Testis (tissue), 3 donors: ENCODE measurements around the gene TOP1. TPM values are rescaled to one million over a fixed set of nuclear protein-coding genes. Genes with fewer than 3 reads are reported as not detected.
A peak's percentile ranks its signal among the peaks of the same experiment; 100 is the strongest.

ENCODE experiments used
- DNase-seq: peaks from one replicate; pipeline ENCODE4 v3.0.0-alpha.2; 2019
- H3K27ac ChIP-seq, 2 donors: fragments of 200-600 bp; sonication (generic); one replicate each; pipeline ENCODE4 v1.5.1; 2019
- H3K27me3 ChIP-seq: fragments of 200-600 bp; sonication (generic); one replicate; pipeline ENCODE4 v1.5.1; 2019
- H3K36me3 ChIP-seq: fragments of 200-600 bp; sonication (generic); one replicate; pipeline ENCODE4 v1.5.1; 2017; ENCODE audit warnings: low read depth; ENCODE audit errors: missing control alignments
- H3K4me1 ChIP-seq: fragments of 200-600 bp; sonication (generic); one replicate; pipeline ENCODE4 v1.5.1; 2019
- H3K4me3 ChIP-seq, 2 donors: fragments of 200-600 bp; sonication (generic); one replicate each; pipeline ENCODE4 v1.5.1; 2017 to 2019
- H3K9me3 ChIP-seq: fragments of 200-600 bp; sonication (generic); one replicate; pipeline ENCODE4 v1.5.1; 2017
- POLR2A ChIP-seq: fragments of 450-650 bp; IDR thresholded peaks from one replicate; pipeline ENCODE4 v1.6.1; 2017; ENCODE audit warnings: antibody characterized with exemption, mild to moderate bottlenecking, moderate library complexity
- WGBS, 2 donors: methylation state at CpG; one replicate each; pipeline ENCODE4 v1.1.5; 2018; 5-methylcytosine and 5-hydroxymethylcytosine counted together
- intact Hi-C: fragments of 100-400 bp; cut with DNase I; formaldehyde crosslinking; loops from one replicate; pipeline ENCODE4 v1.15.1; 2023; ENCODE audit warnings: low total_unique reads
- polyA plus RNA-seq: library from polyadenylated mRNA; stranded (reverse); fragments of 350-450 nt; fragmentation: Illumina TruSeq; extraction: RNeasy Lipid Tissue Mini Kit (QIAGEN cat#74804); gene quantifications from one replicate; pipeline ENCODE4 v1.2.3, GENCODE V29; 2014; ENCODE audit warnings: low read depth, low replicate concordance; ENCODE audit not compliant: insufficient read depth
- total RNA-seq, 2 donors: library from RNA; depleted of rRNA; stranded (reverse); fragments of >200 nt; gene quantifications; one replicate each; pipeline ENCODE4 v1.2.3, GENCODE V29; 2016
- TF ChIP-seq, protein P1 (sequence below), 3 experiments: fragments of 450-650 bp in 2 of 3; fragments of 200-600 bp in 1 of 3; sonication (generic) in 1 of 3; IDR thresholded peaks; one replicate each; pipeline ENCODE4 v1.5.1; 2016 to 2019; ENCODE audit warnings: antibody characterized with exemption in 3 of 3, mild to moderate bottlenecking in 2 of 3, moderate library complexity in 1 of 3

Gene TOP1
- total and polyA plus RNA-seq, 3 donors from 2014 or later: 12.1 to 36.6 (median 33.8) TPM

DNA sequence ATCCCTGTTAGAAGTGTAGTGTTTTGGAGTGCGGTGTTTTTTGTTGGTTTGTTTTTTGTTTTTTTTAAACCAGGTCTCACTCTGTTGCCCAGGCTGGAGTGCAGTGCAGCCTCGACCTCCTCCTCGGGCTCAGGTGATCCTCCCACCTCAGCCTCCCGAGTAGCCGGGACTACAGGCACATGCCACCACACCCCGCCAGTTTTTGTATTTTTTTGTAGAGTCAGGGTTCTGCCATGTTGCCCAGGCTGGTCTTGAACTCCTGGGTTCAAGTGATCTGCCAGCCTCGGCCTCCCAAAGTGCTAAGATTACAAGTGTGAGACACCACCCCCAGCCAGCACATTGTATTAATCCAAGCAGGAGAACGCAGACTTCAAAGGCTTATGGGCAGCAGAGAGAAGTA, 1.3 kb upstream of the TOP1 start:
- no peaks in the 10 kb centered on the region for H3K27me3 ChIP-seq
- no peak overlapping the region for H3K27ac ChIP-seq
- intact Hi-C loops: no loop called here
- H3K9me3 ChIP-seq: no peaks in the 10 kb centered on the region
- no peak for DNase-seq
- H3K4me3 ChIP-seq: no peak overlapping the region
- WGBS, 2 donors: 71 to 72% methylated on average over 7 to 8 of the region's 8 CpGs
- no peaks in the 10 kb centered on the region for H3K36me3 ChIP-seq
- H3K4me1 ChIP-seq: peaks cover 19% of the 10 kb centered on the region
- TF ChIP-seq, protein P1, sequence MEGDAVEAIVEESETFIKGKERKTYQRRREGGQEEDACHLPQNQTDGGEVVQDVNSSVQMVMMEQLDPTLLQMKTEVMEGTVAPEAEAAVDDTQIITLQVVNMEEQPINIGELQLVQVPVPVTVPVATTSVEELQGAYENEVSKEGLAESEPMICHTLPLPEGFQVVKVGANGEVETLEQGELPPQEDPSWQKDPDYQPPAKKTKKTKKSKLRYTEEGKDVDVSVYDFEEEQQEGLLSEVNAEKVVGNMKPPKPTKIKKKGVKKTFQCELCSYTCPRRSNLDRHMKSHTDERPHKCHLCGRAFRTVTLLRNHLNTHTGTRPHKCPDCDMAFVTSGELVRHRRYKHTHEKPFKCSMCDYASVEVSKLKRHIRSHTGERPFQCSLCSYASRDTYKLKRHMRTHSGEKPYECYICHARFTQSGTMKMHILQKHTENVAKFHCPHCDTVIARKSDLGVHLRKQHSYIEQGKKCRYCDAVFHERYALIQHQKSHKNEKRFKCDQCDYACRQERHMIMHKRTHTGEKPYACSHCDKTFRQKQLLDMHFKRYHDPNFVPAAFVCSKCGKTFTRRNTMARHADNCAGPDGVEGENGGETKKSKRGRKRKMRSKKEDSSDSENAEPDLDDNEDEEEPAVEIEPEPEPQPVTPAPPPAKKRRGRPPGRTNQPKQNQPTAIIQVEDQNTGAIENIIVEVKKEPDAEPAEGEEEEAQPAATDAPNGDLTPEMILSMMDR (IDR thresholded peaks at IDR 0.05): no peak
- TF ChIP-seq POLR2A: no peak

DNA sequence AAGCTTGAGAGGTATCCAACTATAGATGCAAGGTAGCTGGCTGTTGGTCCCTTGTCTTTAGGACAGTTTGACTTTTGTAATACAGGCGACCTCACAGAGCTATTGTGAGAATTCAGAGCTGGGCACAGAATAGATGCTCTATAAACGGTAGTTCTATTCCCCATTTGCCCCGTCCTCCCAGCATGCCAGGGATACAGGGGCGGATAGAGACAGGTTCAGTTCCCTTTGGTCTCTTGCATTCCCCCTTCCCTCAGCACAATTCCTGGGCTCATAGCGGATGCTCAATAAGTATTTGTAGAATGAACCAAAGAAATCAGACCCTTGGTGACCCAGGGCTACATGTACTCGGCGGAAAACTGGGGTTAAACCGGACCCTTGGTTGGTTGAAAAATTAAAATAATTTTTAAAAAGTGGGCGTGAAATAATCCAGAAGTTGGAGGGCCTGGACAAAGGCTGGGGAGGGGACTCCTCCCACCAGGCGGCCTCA, 707 bp upstream of the TOP1 start:
- no peak for DNase-seq
- H3K9me3 ChIP-seq: no peaks in the 10 kb centered on the region
- H3K36me3 ChIP-seq: no peaks in the 10 kb centered on the region
- H3K27ac ChIP-seq: peak overlapping the region in 1 of 2 donors; percentile 3
- intact Hi-C loops: no loop called here
- peak overlapping the region; percentile 96 to 100 for H3K4me3 ChIP-seq
- H3K27me3 ChIP-seq: no peaks in the 10 kb centered on the region
- TF ChIP-seq, protein P1 (IDR thresholded peaks at IDR 0.05): no peak
- H3K4me1 ChIP-seq: peaks cover 25% of the 10 kb centered on the region
- 12 to 23% methylated on average over 10 of the region's 10 CpGs for WGBS, 2 donors

DNA sequence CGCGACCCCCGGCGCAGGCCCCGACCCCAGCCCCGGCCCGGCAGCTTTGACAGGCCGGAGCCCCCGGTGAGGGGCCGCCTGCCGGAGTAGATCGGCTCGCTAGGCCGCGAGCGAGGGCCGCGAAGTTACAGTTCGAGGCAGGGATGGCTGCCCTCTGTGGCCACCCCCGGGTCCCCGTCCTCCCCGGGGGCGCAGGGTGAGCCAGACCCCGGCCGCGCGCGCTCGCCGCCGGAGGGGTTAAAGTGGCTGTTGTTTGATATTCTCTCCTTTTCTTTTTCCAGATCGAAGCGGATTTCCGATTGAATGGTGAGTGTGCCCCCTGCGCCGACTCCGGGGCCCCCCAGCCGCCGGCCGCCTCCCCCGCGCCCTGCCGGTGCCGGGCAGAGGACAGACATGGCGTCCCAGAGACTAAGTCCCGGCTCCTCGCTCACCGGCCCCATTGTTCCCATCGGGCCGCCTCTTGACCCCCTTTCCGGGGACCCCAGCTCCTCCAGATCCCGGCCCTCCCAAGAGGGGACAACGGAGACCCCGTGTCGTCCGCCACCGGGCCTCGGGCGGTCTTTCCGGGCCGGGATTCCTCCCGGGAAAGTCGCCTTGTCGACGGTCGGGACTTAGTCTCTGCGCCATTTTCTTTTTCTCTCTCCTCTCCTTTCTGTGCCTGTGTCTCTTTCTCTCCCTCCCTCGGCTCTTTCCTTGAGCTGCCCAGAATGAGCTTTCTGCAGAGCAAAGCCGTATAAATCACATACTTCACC, 704 bp downstream of the TOP1 start:
- WGBS, 2 donors: 1% methylated on average over 41 to 69 of the region's 69 CpGs

DNA sequence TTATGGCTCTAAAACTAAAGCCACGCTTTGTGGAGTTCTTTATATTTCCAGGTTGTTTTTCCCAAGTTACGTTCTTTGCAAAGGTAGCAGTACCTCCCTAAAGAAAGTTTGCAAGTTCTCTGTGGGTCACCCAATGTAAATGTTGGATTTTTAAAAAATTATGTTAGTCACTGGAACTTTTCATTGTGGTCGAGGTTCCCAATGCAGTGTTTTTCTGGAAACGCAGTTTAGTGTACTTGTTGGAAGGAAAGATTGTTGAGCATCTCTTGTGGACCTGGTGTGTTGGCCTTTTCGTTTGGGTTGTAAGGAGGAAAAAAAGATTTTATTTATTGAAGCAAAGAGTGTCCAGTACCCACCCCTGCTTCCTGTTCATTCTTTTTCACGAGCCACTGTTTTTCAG, 1.4 kb downstream of the TOP1 start:
- peak overlapping the region; percentile 96 to 100 for H3K4me3 ChIP-seq
- TF ChIP-seq, protein P1 (IDR thresholded peaks at IDR 0.05): no peak
- no peak for TF ChIP-seq POLR2A
- DNase-seq: no peak
- WGBS, 2 donors: 9 to 18% methylated on average over 6 of the region's 6 CpGs
- H3K9me3 ChIP-seq: no peaks in the 10 kb centered on the region
- H3K27ac ChIP-seq: peak overlapping the region; percentile 97
- peaks cover 26% of the 10 kb centered on the region for H3K4me1 ChIP-seq
- intact Hi-C loops: no loop called here
- H3K27me3 ChIP-seq: no peaks in the 10 kb centered on the region
- no peaks in the 10 kb centered on the region for H3K36me3 ChIP-seq

More for the DNA sequence above, 704 bp downstream of the TOP1 start:
- Histone ChIP-seq H3K4me1 (peaks cover 26% of the 10 kb centered on the region), H3K36me3 (no peaks in the 10 kb centered on the region), H3K4me3 (peak overlapping the region; percentile 96 to 100), H3K9me3 (no peaks in the 10 kb centered on the region), H3K27me3 (no peaks in the 10 kb centered on the region), H3K27ac (peak overlapping the region; percentile 97)
- TF ChIP-seq POLR2A: no peak
- TF ChIP-seq, protein P1 (IDR thresholded peaks at IDR 0.05): no peak
- intact Hi-C loops: no loop called here
- peak; percentile 40 for DNase-seq
